Stimulated activated CD4-positive, alpha-beta T cell treated with anti-CD3 and anti-CD28 coated beads, Interleukin-12 subunit alpha, Interleukin-12 subunit beta, amount 100 ng/mL, for 4 hours (primary cell): Measurements from ENCODE around the gene LOXHD1.

Experiments used
- DNase-seq: peaks from one replicate; pipeline ENCODE4 v3.0.0-alpha.2; 2020

LOXHD1 gene

DNA sequence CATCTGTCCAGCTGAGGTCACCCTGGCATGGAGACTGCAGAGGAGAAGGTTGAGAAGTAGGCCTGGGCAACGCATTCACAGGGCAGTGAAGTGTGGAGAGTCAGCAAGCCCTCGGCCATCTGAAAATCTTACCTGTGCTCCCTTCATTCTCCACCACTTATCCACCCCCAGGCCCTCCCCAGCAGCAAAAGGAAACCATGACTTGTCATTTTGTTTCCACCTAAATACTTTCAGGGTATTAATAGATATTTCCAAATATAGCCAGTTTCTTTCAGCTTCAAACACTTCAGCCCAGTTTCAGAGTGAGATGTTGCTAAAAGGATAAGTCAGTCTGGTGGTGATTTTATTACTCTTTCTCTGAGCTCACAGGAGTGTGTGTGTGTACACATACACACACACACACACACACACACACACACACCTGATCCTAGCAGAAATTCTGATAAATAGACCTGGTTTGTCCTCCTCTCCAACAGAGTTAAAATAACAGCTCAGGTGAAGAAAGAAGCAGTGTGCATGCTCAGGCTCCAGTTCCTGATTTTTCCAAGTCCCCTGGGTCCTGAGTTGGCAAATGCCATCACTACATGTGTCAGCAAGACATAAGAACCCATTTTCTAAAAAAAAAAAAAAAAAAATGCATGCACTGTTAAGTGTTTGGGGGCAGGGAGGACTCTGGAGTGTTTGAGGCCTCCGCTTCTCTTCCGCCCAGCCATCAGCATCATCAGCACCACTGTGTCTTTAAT lies 82.8 kb downstream of the LOXHD1 start:
- DNase-seq = no peak

GRCh38 chr18:46573156-46573555 lies 83.9 kb downstream of the LOXHD1 start:
- no peak for DNase-seq

- no peak for DNase-seq
These were observed 85.3 kb downstream of the LOXHD1 start for GRCh38 chr18:46571756-46572155.

DNA sequence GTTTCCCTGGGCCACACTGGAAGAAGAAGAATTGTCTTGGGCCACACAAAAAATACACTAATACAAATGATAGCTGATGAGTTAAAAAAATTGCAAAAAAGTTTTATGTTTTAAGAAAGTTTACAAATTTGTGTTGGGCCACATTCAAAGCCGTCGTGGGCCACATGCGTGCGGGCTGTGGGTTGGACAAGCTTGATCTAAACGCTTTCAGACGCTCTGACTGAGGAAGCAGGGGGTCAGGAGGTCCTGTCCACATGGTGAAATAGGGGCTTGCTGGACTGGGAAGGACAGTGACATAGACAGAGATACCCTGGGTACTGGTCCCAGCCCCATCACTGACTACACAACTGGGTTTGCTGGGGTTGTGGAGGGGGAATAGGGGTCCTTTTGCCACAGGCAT lies 86.4 kb downstream of the LOXHD1 start:
- DNase-seq = no peak

DNA sequence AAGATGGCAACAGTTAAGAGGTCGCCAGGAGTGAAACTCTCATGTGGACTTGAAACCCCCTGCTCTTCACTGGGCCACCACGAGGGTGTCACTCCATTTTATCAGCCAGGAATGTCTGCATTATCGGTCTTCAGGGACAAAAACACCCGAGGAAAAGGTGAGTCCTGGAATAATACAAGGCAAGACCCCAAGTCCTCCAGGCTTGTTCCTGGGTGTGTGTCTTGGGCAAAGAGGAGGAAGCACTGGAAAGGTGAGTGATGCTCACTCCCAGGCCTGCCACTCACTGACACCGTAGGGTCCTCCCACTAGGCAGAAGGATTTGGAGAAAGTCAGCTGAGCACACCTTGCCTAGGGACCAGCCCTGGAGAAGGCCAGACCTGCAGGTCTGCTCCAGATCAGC lies 86.9 kb downstream of the LOXHD1 start:
- DNase-seq = no peak

- DNase-seq = no peak
These were observed 87.8 kb downstream of the LOXHD1 start for GRCh38 chr18:46569211-46569610.

- no peak for DNase-seq
These were observed 89.8 kb downstream of the LOXHD1 start for GRCh38 chr18:46567196-46567595.

DNA sequence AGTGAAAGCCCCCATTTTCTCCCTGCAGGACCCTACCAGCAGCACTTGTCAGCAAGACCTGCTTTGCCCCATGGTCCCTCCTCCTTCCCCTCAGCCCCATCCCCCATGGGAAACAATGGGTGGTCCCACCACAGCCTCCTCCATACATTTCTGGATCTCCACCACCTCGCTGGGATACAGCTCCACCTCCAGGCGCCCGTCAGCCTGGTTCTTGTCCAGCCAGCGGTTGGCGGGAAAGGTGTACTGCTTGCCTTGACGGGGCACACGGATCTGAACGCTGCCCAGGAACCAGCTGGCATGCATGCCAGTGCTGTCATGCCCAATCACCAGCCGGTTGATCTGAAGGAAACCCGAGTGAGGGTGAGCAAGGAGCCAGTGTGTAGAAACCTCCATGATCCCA lies 90.9 kb downstream of the LOXHD1 start:
- DNase-seq = no peak

GRCh38 chr18:46565256-46565655 lies 91.8 kb downstream of the LOXHD1 start:
- no peak for DNase-seq

DNA sequence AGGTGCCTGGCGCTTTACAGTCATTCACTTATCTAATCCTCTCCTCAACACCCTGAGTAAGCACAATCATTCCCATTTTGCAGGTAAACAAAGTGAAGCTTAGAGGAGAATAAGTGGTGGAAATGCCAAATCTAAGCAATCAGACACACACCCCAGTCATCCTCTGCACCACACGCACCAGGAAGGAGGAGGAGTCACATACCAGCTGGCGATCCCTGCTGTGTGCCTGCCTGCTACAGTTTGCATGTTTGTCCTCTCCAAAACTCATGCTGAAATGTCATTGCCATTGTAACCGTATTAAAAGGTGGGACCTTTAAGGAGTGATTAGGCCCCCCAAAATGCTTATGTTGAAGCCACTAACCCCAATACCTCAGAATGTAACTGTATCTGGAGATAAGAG lies 93.7 kb downstream of the LOXHD1 start:
- DNase-seq = no peak

DNA sequence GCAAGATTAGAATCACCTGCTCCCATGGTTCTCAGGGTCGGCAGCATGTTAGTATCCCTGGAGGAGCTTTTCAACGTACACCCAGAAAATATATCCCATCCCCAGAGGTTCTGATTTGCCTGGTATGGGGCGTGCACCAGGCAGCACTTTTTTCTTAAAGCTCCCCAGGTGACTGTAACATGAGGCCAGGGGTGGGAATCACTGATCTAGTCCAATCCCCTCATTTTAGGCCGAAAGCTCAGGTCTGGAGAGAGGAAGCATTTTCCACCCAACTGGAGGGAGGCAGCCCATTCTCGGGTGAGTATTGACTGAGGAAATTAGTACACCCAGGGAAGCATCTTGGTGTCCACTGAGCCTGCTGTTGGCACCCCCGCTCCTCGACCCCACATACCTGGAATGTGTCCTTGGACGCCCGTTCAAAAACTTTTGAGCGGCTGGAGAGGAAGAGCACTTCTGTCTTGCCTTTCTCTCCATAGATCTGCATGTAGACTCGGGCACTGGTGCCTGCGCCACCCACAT lies 94.3 kb downstream of the LOXHD1 start:
- DNase-seq = no peak

GRCh38 chr18:46560671-46561045 lies 96.4 kb downstream of the LOXHD1 start:
- DNase-seq = no peak

- no peak for DNase-seq
These were observed 96.9 kb downstream of the LOXHD1 start for GRCh38 chr18:46559946-46560670.

GRCh38 chr18:46559296-46559695 lies 97.7 kb downstream of the LOXHD1 start:
- no peak for DNase-seq

DNA sequence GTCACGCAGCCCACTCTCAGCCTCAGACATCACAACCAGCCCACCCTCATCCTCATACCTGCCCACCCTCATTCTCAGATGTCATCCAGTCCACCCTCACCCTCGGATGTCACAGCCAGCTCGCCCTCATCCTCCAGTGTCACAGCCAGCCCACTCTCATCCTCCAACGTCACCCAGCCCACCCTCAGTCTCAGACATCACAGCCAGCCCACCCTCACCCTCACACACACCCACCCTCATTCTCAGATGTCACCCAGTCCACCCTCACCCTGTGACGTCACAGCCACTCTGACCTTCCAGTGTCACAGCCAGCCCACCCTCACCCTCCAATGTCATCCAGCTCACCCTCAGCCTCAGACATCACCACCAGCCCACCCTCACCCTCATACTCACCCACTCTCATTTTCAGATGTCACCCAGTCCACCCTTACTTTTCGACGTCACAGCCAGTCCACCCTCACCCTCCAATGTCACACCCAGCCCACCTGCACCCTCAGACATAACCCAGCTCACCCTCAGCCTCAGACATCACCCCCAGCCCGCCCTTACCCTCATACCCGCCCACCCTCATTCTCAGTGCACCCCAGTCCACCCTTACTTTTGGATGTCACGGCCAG lies 100.3 kb downstream of the LOXHD1 start:
- DNase-seq = no peak

GRCh38 chr18:46555724-46556123 lies 101.3 kb downstream of the LOXHD1 start:
- DNase-seq = no peak

DNA sequence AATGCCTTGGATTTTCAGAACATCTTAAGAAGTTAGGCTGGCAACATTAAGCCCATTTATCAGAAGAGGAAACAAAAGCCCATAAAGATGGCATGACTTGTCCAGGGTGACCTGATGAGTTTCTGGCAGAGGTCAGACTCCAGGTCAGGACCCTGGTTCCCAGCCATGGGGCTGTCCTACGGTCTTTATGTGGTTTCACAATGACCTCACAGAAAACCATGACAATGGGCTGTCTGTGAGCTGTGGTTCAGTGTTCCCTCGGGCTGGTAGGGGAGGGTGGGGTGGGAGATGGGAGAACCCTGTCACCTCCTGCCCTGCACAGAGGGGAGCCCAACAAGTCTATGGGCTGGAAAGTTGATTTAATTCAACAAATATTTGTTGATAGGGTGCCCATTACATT lies 101.8 kb downstream of the LOXHD1 start:
- DNase-seq = no peak

DNA sequence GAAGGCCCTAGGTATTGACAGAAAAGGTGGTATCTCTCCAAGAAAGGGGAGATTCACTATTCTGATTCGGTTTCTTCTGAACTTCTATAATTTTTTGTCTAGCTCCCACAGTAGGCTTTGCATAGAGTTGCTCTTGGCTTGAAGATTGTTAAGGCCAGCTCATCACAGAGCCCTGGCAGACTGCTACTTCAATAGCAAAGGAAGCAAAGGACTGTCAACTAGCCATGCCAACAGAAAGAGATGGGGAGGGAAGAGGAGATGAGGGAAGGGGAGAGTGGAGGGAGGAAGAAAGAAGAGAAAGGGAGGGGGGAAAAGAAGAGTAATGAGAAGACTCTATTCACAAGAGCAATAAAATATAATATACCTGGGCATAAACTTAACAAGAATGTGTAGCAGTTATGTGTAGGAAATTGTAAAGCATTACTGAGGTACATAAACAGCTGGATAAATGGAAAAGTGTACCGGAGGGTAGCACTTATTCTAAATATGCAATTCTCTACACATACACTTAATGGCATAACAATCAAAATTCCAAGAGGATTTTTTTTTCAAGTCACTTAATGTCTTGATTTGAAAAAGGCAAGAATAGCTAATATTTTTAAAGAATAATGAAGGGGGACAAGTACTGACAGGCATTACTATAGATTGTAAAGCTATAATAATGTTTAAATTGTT lies 102.5 kb downstream of the LOXHD1 start:
- no peak for DNase-seq

- no peak for DNase-seq
These were observed 106.4 kb downstream of the LOXHD1 start for GRCh38 chr18:46550609-46551008.

DNA sequence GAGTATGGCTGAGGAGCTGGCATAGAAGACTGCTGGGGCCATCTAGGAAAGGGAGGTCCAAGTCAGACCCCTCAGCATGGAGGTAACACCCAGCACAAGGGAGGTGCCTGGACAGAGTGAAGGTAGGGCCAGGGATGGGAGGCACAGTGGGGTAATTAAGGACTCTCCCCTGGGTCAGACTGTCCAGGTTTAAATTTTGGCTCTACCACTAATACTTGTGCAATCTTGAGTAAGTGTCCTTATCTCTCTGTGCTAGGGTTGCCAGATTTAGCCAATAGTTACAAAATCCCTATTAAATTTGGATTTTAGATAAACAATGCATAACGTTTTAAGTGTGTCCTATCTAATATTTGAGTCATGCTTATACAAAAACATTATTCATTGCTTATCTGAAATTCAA lies 109.5 kb downstream of the LOXHD1 start:
- DNase-seq = no peak

- no peak for DNase-seq
These were observed 110.8 kb downstream of the LOXHD1 start for GRCh38 chr18:46546111-46546640.

- DNase-seq = no peak
These were observed 114.5 kb downstream of the LOXHD1 start for GRCh38 chr18:46542545-46542944.

DNA sequence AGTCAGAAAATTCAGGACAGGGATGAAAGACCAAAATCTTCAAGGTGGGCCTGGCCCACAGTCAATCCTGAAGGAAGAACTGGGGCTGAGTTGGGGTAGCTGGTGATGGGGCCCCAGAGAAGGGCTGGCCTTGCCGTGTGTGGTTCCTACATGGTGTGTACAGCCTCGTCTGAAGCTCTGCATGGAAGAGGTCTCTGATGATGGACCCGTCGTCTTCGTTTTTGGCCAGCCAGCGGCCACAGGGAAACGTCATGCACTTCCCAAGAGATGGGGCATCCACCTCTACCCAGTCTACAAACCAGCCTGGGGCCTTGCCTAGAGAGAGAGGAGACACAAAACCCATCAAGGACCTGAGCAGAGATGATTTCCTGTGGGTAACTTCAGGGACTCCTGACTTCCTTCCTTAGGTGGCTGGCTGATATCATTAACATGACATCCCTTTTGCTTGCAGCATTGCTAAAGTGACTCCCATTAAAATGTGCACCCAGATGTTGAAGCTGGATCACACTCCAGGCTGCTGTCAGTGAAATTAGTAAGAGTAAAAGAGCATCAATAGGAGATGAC lies 115.3 kb downstream of the LOXHD1 start:
- no peak for DNase-seq
